HG03565 (cell line): ENCODE results near the gene ACE.

Experiments
- ATAC-seq: cut with Tn5 transposase; IDR thresholded peaks from one replicate; pipeline ENCODE4 v1.9.1; 2021; ENCODE audit warnings: mild to moderate bottlenecking, moderate library complexity; ENCODE audit not compliant: unreplicated experiment

The ACE gene

DNA sequence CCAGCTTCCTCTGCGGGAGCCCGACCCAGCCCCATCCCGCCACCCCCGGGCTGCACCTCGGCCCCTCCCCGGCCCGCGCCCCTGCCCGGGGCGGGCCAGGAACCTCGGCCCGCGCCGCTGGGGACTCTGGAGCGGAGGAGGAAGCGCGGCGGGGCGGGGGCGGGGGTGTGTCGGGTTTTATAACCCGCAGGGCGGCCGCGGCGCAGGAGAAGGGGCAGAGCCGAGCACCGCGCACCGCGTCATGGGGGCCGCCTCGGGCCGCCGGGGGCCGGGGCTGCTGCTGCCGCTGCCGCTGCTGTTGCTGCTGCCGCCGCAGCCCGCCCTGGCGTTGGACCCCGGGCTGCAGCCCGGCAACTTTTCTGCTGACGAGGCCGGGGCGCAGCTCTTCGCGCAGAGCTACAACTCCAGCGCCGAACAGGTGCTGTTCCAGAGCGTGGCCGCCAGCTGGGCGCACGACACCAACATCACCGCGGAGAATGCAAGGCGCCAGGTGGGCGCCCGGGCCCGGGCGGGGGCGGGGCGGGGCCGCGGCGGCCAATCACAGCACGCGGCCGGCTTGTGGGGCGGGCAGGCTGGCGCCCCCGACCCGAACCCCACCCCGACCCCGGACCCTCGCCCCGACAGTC is at the start of gene ACE:
TSS of gene ACE (plus strand) at position 208 of the 626 bp plus-strand sequence. CDS start at position 242, 34 bp downstream.
- no peak for ATAC-seq

DNA sequence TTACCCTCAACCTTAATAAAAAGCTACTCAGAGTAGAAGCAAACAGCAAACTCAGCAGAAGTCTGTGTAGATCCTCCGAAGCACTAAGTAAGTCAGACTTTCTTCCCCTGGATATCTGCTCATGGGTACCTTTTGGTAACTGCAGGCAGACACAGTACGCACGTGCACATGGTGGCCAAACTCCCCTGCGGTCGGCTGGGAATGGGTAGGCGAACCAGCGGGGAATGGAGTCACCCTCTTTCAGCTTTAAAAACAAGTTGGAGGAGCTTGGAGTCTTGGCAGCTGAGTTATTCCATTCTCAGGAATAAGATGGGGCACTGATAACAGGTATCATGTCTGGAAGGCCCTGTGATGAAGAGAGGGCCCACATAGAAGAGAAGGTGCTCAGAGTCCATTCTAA is 47.1 kb upstream of the ACE start:
- ATAC-seq, result no peak

DNA sequence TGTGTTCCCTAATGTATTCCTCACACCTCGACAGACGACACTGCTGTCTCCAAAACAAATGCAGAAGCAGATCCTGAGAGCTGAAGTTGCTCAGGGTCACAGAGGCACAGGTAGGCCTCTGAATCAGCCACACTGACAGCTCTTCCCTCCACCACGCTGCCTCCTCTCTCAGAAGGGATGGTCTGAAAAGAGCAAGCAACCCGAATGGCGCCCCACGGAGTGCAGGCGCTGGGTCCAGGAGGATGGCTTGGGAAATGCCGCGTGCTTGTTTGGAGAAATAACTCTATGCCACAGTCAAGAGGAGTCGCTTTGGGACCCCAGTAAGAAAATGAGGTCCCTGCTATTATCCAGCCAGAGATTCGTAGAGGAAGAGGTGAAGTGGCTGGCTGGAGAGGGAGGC is 46.6 kb upstream of the ACE start:
- no peak for ATAC-seq

DNA sequence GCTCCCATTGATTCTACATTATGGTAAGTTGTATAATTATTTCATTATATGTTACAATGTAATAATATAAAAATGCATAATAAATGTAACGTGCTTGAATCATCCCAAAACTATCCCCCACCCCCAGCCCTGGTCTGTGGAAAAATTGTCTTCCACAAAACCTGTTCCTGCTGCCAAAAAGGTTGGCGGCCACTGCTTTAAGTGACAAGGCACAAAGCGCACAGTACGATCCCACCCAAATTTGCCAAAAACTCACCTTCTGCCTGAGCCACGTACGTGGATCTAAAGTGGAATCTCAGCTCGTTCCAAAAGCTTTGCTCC is 45.3 kb upstream of the ACE start:
- no peak for ATAC-seq

DNA sequence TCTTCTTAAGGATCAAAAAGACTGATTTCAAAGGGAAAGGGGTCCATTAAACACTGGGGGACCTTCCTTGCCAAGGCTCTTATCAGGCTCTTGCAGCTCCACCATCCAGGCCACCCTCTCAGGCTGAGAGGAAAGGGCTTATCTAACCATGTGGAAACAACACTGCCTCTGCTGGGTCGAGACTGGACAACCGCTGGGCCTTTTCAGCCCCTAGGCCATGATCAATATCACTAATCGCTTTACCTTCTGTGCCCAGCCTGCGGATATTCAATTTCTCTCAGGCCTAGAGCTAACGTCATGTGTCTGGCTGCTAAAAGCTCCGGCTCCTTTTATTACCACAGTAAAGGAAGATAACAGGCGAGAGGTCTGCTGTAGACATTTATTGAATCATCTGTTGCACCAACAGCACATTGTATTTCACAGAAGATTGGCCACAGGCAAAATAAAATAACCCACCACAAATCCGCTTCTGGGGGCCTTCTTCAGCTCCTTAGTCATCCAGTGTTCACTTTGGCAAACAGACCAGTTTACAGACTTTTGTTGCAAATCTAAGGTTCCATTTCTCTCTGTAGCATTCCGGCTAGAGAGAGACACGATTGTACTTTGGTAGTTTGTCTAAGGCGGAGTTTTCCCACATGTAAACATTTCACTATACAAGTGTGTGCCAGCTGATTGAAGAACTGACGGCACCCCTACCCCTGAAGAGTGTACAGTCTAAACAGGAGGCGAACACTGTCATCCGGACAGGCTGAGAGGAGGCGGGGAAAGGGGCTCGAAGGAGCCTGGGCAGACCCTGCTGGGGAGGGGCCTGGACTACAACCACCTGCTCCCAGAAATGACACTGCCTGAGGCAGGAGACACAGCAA is 44.7 kb upstream of the ACE start:
- ATAC-seq, result no peak

DNA sequence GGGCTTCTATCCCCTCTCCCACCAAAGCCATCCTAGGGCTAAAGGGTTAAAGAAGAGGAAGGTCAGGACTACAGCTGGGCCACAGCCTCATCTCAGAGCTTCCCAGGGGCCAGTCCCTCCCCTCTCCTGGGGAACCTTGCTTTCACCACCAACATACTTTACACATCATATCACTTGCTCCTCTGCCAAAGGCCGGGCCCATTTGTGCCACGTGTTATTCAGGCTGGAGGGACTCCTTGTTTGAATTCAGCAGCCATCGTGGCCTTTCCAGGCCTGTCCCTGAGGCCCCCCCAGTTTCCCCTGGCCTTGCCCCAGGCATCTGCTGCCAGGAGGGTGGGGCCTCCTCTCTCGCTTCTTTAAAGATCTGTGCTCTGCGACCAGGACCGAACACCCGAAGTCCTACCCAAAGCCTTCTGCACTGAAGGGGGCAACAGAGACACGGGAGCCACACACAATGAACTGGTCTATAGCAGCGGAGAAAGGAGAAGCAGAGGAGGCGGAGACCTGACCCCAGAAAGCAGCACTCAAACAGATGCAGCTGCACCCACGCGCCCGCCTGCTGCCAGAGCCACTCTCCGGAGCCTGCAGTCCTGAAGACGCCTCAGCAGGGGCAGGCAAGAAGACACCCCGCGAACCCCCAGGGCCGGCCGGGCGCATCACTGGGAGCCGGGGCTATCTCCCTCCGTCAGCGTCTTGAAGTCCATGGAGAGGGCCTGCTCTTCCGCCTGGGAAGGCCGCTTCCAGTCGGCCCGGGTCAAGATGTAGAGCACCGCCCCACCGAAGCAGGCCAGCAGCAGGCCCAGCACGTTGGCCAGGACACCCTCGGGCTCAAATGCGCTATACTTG is 42.9 kb upstream of the ACE start:
- ATAC-seq, result no peak

DNA sequence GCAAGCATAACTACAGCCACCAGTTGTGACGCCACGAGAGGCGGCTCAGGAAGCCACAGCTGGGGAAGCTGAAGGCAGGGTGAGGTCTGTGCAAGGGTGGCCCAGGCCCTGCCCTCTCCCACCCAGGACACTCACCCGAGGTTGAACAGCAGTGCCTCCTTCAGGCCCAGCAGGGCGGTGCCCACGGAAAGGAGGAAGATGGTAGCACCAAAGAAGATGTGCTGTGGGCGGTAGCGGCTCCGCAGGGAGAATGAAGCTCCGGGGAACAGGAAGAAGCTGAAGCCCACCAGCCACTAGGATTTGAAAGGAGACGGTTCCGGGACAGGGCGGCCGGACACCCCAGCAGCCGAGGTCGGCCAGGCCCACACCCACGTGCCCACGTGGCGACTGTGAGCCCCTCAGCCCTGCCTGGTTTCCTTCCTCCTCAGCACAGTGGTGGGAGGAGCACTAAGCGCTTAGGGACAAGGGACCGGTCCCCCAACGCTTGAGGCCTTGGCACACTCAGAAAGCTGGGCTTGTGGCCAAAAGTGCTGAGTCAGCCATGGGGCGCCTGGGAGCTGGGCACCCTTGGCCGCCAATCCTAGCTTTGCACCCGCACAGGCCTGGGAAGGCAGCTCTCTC is 41.8 kb upstream of the ACE start:
- no peak for ATAC-seq

DNA sequence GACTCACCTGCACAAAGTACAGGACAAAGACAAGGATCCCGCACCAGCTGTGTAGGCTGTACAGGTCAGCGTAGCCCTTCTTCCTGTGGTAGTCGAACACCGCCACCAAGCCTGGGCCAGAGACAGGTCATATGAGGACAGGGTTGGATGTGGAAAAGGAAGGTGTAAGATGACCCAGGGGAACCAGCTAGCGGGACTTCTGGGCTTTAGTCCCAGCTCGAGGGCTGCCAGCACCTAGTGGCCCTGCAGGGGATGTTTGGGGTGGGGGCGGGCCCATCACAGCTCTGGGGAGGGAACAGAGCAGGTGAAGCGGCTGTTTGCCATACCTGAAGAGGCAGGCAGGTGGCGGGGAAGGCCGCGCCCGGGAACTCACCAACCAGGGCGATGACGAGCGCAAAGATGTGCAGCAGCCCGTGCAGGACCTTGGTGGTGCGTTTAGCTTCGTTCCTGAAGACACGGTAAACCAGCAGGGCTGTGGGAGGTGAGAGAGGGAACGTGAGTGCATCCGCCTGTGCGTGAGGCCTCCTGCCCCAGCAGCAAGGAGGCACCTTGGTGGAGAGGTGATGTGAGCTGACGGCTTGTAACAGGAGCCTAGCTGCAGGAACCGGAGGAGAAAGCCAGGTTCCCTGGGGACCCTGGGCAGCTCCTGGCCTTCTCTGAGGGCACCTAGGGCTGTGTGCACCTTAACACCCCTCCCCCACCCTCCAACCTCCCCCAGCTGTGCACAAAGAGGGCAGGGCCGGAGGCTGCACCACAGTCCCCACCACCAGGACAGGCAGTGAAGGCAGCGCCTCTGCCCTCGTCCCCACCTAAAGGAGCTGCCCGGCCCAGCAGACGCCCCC is 41.0 kb upstream of the ACE start:
- no peak for ATAC-seq

DNA sequence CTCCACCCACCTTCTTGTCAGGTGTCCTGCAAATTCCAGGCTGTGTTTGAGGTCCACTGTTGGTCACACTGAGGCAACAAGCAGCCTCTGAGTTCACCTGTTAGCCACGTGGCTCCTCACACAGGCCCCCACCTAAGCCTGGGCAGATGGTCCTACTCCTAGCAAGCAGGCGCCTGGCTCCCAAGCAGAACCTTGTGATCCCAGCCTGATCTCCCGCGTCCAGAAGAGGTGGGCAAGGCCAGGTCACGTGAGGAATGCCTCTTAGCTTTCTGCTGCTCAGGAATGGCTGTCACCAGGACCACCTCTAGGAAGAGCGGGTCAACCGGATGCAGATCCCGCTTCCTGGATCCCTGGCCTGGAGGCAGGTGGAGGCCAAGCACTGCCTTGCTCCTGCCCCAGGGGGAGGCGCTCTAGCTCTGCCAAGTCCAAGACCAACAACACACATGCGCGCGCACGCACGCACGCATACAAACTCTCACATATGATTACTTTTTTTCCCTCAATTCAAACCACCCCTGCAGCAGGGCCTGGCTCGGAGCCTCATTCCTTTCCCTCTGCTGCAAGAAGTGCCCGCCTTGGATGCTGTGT is 40.2 kb upstream of the ACE start:
- ATAC-seq, result no peak

DNA sequence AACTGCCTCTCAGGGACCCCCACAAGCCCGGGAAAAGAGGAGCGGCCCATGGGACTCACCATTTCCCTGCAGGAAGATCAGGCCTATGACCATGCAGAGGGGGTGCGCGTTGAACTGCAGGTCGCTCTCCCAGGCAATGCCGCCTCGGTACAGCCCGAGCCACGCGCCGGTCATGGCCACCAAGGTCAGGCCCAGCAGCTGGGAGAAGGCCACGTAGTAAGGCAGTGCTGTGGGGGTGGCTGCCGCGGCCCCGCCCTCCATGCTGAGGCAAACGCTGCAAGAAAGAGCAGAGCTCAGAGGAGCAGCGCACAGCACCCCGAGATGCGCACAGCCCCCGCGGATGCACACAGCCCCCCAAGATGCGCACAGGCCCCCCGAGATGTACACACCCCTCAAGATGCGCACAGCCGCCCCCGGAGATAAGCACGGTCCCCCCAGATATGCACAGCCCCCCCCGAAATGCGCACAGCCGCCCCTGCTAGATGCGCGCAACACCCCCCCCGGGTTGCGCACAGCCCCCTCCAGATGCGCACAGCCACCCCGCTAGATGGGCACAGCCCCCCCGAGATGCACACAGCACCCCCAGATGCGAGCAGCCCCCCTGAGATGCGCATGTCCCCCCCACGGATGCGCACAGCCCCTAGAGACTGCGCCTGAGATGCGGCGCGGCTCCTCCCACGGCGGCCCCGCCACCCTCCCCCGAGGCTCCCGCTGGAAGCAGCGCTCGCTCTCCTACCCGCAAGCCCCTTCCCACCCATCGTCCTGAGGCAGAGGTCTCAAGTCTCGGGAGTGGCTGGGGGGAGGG is 39.4 kb upstream of the ACE start:
- no peak for ATAC-seq

DNA sequence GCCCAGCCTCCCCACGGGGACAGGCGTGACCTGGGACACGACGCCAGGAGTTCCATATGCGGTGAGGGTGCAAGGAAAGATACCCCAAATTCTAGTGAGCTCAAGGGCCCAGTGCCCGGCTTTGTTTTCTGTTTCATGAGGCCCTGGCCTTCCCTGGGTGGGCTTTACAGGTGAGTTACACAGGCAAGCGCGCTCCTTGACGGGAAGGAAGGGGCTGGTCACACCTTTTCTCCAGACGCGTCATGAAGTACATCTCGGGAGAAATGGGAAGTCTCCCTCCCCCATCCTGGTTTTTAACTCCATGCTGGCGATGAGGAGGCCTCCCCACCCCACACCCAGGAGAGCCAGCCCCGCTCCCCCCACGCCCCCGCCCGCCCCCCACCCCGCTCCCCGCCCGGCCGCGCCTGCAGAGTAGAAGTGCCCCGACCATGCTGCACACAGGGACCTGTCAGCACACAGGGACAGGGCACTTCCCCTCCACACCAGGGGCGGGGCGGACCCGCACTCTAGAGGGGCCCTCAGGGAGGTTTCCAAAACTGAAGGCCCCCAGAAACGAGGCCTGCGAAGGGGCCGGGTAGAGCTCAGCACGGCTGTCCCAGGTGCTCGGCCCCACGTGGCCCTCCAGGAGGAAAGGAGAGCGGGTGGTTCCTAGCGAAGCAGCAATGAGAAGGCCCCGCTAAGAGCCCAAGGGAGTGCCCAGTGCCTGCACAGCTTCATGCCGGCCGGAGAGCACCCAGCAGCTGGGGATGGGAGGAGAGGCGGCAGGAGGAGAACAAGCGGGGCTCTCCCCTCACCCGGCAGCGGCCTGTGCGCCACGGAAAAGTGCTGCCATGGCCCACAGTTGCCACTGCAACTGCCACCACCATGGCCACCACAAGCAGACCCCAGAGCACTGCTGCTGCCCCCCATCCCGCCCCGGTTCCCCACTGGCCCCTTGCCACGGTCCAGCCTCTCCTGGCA is 38.5 kb upstream of the ACE start:
- no peak for ATAC-seq

DNA sequence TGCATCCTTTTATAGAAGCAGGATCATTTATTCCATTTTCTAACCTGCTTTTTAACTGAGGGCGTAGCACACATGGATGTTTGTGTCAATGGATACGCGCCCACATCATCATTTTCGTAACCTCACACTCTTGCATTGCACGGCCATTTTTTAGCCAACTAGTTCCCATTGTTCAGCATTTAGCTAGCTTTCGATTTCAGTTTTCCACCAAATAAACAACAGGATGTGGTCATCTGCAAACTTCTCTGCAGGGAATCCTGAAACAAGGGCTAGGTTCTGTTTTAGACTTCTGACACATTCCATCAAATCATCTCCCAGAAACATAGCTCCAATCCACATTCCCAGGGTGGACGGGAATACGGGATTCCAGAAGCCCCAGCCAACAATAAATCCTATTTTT is 37.2 kb upstream of the ACE start:
- ATAC-seq, result no peak

DNA sequence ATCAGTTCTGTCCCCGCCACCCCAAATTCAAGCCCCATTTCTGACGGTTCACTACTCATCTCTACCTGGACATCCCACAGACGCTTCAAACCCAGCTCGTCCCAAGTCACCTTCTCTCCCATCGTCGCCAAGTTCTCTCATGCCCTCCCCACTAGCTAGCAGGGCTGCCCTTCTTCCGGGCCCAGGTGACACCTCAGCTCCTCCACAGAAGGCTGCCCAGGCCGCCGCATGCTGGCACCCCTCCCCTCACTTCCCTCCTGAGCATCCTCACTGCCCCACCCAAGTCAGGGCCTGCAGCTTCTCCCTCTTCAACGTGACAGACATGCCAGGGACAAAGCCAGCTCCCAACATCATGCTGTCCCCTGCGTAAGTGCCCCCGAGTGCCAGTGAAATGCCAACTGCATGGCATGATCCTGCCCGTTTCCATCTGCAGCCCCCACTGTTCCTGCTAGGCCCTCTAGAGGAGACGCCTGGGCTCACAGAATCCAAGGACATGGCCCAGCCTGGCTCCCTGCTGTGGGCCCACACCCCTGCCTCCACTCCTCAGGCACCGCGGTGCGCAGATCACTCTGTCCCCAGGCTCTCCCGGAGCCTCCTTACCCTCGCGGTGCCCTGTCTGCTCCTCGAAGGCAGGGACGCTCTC is 36.6 kb upstream of the ACE start:
- no peak for ATAC-seq

DNA sequence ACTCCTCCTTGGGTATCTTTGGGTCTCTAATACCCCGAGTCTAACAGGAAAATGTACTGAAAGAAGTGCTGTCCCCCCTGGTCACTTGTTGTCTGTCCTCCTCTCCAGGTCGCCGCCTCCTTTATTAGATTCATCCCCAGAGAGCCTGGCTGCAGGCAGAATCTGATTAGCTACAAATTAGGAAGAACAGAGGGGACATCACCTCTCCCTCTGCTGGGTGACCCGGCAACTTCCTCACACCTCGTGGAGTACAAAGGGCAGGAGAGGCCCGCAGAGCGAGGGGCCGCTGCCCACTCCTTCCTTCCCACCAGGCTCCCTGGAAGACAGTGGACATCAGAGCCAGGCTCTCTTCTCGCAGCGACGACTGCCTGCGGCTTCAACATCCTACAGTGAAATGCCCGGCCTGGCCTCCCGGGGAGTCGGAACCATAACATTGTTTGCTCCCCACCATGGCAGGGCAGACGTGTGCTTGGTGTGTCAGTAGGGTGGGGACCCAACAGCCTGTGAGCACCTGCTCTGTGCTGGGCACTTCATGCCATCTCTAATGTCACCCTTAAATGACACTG is 36.0 kb upstream of the ACE start:
- no peak for ATAC-seq

DNA sequence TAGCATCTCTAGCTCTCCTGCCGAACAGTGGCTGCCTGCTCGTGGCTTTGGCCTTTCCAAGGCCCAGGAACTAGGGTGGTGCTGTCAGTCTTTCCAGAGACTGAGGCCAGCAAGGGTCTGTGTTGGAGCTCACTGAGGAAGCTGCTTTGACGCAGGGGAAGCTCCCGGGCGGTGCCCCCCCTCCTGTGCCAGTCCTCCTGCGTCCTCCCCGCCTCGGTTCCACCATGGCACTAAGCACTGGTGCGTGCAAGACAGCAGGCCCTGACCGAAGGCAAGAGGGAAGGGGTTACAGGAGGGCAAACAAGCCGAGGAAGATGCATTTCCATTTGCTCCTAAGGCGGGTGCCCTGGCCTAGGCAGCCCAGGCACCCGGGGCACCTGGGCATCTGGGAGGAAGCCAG is 35.2 kb upstream of the ACE start:
- ATAC-seq, result no peak

DNA sequence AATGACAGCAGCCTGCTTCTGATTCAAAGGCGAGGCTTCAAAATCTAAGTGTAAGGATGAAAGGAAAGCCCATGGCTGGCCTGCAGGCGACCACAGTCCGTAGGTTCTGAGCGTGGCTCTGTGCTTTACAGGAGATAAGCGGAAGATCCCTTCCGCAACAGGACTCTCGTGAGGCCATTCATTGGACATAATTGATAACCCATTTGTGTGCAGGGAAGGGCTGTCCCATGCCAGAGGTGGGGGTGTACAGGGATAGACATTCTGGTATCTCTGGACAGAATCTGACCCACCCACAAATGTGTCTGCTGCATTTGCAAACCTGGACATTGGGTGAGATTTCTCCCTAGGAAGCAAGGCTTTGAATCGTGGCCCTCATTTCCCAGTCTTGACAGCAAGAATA is 34.8 kb upstream of the ACE start:
- ATAC-seq, result no peak

DNA sequence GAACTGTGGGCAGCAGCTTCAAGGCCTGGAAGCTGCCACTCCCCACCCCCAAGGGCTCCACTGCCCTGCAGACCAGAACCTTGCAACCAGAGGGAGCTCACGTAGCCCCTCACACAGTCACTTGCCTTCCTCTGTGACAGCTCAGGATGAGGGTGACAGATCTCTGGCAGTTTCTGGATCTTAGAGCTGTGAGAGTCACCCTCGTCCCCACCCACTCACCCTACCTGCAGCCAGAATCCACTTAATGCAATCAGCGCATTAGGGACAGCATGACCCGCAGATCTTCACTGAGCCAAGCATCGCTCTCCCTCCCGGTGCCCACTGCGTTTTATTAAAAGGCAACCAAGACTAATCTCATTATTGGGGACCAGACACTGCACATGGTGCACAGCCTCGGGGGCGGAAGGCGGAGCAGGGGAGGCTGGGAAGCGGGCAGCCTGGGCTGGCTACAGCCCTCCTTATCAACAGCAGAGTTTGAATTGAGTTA is 34.3 kb upstream of the ACE start:
- ATAC-seq, result no peak
